K562 (cell line): ENCODE results near the gene DKKL1. TPM values are rescaled to one million over a fixed set of nuclear protein-coding genes. Genes with fewer than 3 reads are reported as not detected.

Experiments used
- HMGXB4 ChIP-seq: sonication (generic); formaldehyde crosslinking; IDR thresholded peaks from 2 replicates; pipeline ENCODE4 v1.8.1; 2023; ENCODE audit warnings: mild to moderate bottlenecking, missing genetic modification reagents
- MNT ChIP-seq, 2 experiments: fragments of 450-650 bp; conservative IDR thresholded peaks; 2 replicates each; pipeline ENCODE4 v1.6.1; 2017; ENCODE audit warnings: mild to moderate bottlenecking in 2 of 2, moderate library complexity in 2 of 2
- PML ChIP-seq: IDR thresholded peaks from 2 replicates; pipeline ENCODE4 v1.6.1; 2012; ENCODE audit warnings: low read length, inconsistent platforms
- RBFOX2 ChIP-seq: fragments of 200-400 bp; formaldehyde crosslinking; IDR thresholded peaks from 2 replicates; pipeline ENCODE4 v1.6.1; 2017; ENCODE audit warnings: low read depth, mild to moderate bottlenecking, low read length, moderate library complexity
- RBM34 ChIP-seq: fragments of 200-400 bp; formaldehyde crosslinking; IDR thresholded peaks from 2 replicates; pipeline ENCODE4 v1.6.1; 2018; ENCODE audit warnings: low read length, borderline replicate concordance; ENCODE audit not compliant: insufficient read depth
- SMAD2 ChIP-seq: fragments of 150-350 bp; IDR thresholded peaks from 2 replicates; pipeline ENCODE4 v1.6.1; 2014; ENCODE audit warnings: low read depth, mild to moderate bottlenecking, low read length
- SMAD4 ChIP-seq: fragments of 250-450 bp; sonication (Bioruptor Pico); conservative IDR thresholded peaks from 2 replicates; pipeline ENCODE4 v1.8.0; 2021; ENCODE audit warnings: inconsistent platforms, mild to moderate bottlenecking, moderate library complexity
- SRSF9 ChIP-seq: fragments of 200-400 bp; formaldehyde crosslinking; IDR thresholded peaks from 2 replicates; pipeline ENCODE4 v1.6.1; 2017; ENCODE audit warnings: low read depth, low read length, borderline replicate concordance
- TRIM25 ChIP-seq: fragments of 450-650 bp; IDR thresholded peaks from 2 replicates; pipeline ENCODE4 v1.7.0; 2016; ENCODE audit warnings: borderline replicate concordance
- UBTF ChIP-seq, 2 experiments: IDR thresholded peaks; 2 replicates each; pipeline ENCODE4 v1.6.1; 2012; ENCODE audit warnings: improper control_type of control experiment in 2 of 2, low read depth in 2 of 2, low read length in 2 of 2, borderline replicate concordance in 1 of 2
- ZBTB34 ChIP-seq: fragments of 250-450 bp; sonication (Bioruptor Pico); IDR thresholded peaks from 2 replicates; pipeline ENCODE4 v1.8.0; 2021; ENCODE audit warnings: mild to moderate bottlenecking, moderate library complexity
- ZBTB5 ChIP-seq: fragments of 450-650 bp; IDR thresholded peaks from 2 replicates; pipeline ENCODE4 v1.6.1; 2017; ENCODE audit warnings: antibody characterized with exemption
- ZFP1 ChIP-seq: fragments of 450-650 bp; formaldehyde crosslinking; IDR thresholded peaks from 2 replicates; pipeline ENCODE4 v1.4.0; 2020; ENCODE audit warnings: mild to moderate bottlenecking, mixed read lengths
- ZNF79 ChIP-seq: fragments of 250-450 bp; sonication (Bioruptor Pico); IDR thresholded peaks from 2 replicates; pipeline ENCODE4 v1.4.0; 2020; ENCODE audit warnings: low read depth, mild to moderate bottlenecking, moderate library complexity
- polyA plus RNA-seq, 8 experiments: library from polyadenylated mRNA; depleted of rRNA in 4 of 8; stranded (reverse) in 5 of 8; unstranded in 3 of 8; fragments of >200 nt; fragmentation: Nextera tagmentation in 2 of 8; fragmentation: Illumina TruSeq in 1 of 8; extraction: Ambion mirVana in 2 of 8; extraction: Trizol in 1 of 8; gene quantifications; 2 replicates each; pipeline versions ENCODE4 v1.2.1 to v1.2.3, GENCODE V29; 2011 to 2014; ENCODE audit warnings: inconsistent platforms in 1 of 8, missing spikeins in 1 of 8
- total RNA-seq, 7 experiments: library from RNA; depleted of rRNA in 6 of 7; stranded (reverse); fragments of >200 nt in 6 of 7; fragmentation: Illumina TruSeq in 2 of 7; extraction: Trizol in 2 of 7; gene quantifications; 2 replicates each; pipeline versions ENCODE4 v1.2.1 to v1.2.3, GENCODE V29; 2011 to 2021; ENCODE audit warnings: low replicate concordance in 1 of 7

The DKKL1 gene
- total and polyA plus RNA-seq, 9 of the 15 experiments (the other 6 are each of a cell fraction or from before 2014, with no cell fraction given): 0.15 to 1.7 (median 0.52) TPM

GRCh38 chr19:49391581-49392399, 28.1 kb downstream of the DKKL1 start (continued):
- no peak for TF ChIP-seq PML
- TF ChIP-seq MNT (conservative IDR thresholded peaks at IDR 0.05): no peak
- TF ChIP-seq ZBTB34 (CRISPR knock-in tag): no peak
- 0 out of 4 replicates have a peak, but pooled peaks of 1 of the 2 experiments have one; percentile 29 for TF ChIP-seq UBTF (IDR thresholded peaks at IDR 0.05; ENCODE audit: borderline replicate concordance in 1 of 2, low read depth in 2 of 2, low read length in 2 of 2)
- no peak for TF ChIP-seq SMAD4 (CRISPR knock-in tag)
- 0 out of 2 replicates have a peak, but pooled peaks have one; percentile 86 for TF ChIP-seq TRIM25
- no peak for TF ChIP-seq SRSF9
- no peak for TF ChIP-seq ZNF79 (CRISPR knock-in tag)
- no peak for TF ChIP-seq ZFP1 (CRISPR knock-in tag)
- TF ChIP-seq ZBTB5: 0 out of 2 replicates have a peak, but pooled peaks have one; percentile 45
- no peak for TF ChIP-seq HMGXB4
- no peak for TF ChIP-seq SMAD2
- no peak for TF ChIP-seq RBFOX2
- no peak for TF ChIP-seq RBM34
